Tibial artery (tissue), 4 donors: ENCODE data around the gene OPCML.

Source experiments
- DNase-seq, 2 donors: peaks; one replicate each; pipeline ENCODE4 v3.0.0-alpha.2; 2019
- H3K27ac ChIP-seq, 2 donors: fragments of 200-600 bp; sonication (generic) in 1 of 2; 1 replicate in 1 of 2; 2 replicates in 1 of 2; pipeline ENCODE4 v1.5.1; 2018 to 2019; ENCODE audit warnings: mild to moderate bottlenecking in 1 of 2
- H3K27me3 ChIP-seq, 2 donors: fragments of 200-600 bp; sonication (generic) in 1 of 2; one replicate each; pipeline versions ENCODE4 v1.5.1 to v1.6.0; 2016 to 2019
- H3K36me3 ChIP-seq, 3 donors: fragments of 200-600 bp; sonication (generic) in 2 of 3; one replicate each; pipeline ENCODE4 v1.5.1; 2016 to 2019; ENCODE audit warnings: mild to moderate bottlenecking in 2 of 3
- H3K4me1 ChIP-seq, 4 donors: fragments of 200-600 bp; sonication (generic) in 2 of 4; 1 replicate in 3 of 4; 2 replicates in 1 of 4; pipeline ENCODE4 v1.5.1; 2016 to 2019
- H3K4me3 ChIP-seq, 2 donors: fragments of 200-600 bp; sonication (generic) in 1 of 2; 1 replicate in 1 of 2; 2 replicates in 1 of 2; pipeline ENCODE4 v1.5.1; 2018 to 2019; ENCODE audit warnings: mild to moderate bottlenecking in 2 of 2
- H3K9me3 ChIP-seq, 3 donors: fragments of 200-600 bp; sonication (generic) in 1 of 3; one replicate each; pipeline ENCODE4 v1.5.1; 2016 to 2019
- CTCF ChIP-seq, 2 experiments: fragments of 200-600 bp in 1 of 2; fragments of 450-650 bp in 1 of 2; IDR thresholded peaks; one replicate each; pipeline ENCODE4 v1.5.1; 2017 to 2019; ENCODE audit warnings: antibody characterized with exemption in 2 of 2, mild to moderate bottlenecking in 1 of 2, moderate library complexity in 1 of 2
- intact Hi-C: fragments of 100-400 bp; cut with DNase I; formaldehyde crosslinking; loops from one replicate; pipeline ENCODE4 v1.15.0; 2023; ENCODE audit warnings: low total_unique reads

The OPCML gene

GRCh38 chr11:133284156-133284555, 248.1 kb downstream of the OPCML start:
- TF ChIP-seq CTCF (IDR thresholded peaks at IDR 0.05), result no peak
- intact Hi-C loops, result no loop called here

GRCh38 chr11:133277886-133278285, 254.4 kb downstream of the OPCML start:
- intact Hi-C loops, result no loop called here
- Histone ChIP-seq H3K4me1 (no peaks in the 10 kb centered on the region), H3K4me3 (no peak overlapping the region), H3K9me3 (no peaks in the 10 kb centered on the region), H3K27me3 (no peaks in the 10 kb centered on the region), H3K27ac (no peak overlapping the region), H3K36me3 (no peaks in the 10 kb centered on the region)
- no peak for DNase-seq
- TF ChIP-seq CTCF (IDR thresholded peaks at IDR 0.05), result no peak

More at GRCh38 chr11:133284156-133284555, 248.1 kb downstream of the OPCML start:
- no peak for DNase-seq
- Histone ChIP-seq H3K4me1 (no peaks in the 10 kb centered on the region), H3K9me3 (no peaks in the 10 kb centered on the region), H3K27ac (no peak overlapping the region), H3K27me3 (no peaks in the 10 kb centered on the region), H3K4me3 (no peak overlapping the region), H3K36me3 (no peaks in the 10 kb centered on the region)

GRCh38 chr11:133271871-133272776, 260.2 kb downstream of the OPCML start:
- no peak overlapping the region for H3K27ac ChIP-seq
- H3K4me1 ChIP-seq, result no peaks in the 10 kb centered on the region
- no peak overlapping the region for H3K4me3 ChIP-seq
- DNase-seq, result no peak
- H3K9me3 ChIP-seq, result no peaks in the 10 kb centered on the region
- H3K36me3 ChIP-seq, result no peaks in the 10 kb centered on the region
- no peak for TF ChIP-seq CTCF (IDR thresholded peaks at IDR 0.05)
- H3K27me3 ChIP-seq, result no peaks in the 10 kb centered on the region
- intact Hi-C loops, result no loop called here

- DNase-seq, result no peak
- no peak for TF ChIP-seq CTCF (IDR thresholded peaks at IDR 0.05)
- intact Hi-C loops, result no loop called here
These were observed 261.1 kb downstream of the OPCML start for GRCh38 chr11:133271206-133271605.

GRCh38 chr11:133269267-133269666, 263.0 kb downstream of the OPCML start:
- no peak overlapping the region for H3K27ac ChIP-seq
- no peaks in the 10 kb centered on the region for H3K9me3 ChIP-seq
- H3K27me3 ChIP-seq, result no peaks in the 10 kb centered on the region
- DNase-seq, result no peak
- H3K4me3 ChIP-seq, result no peak overlapping the region
- H3K4me1 ChIP-seq, result no peaks in the 10 kb centered on the region
- no peak for TF ChIP-seq CTCF (IDR thresholded peaks at IDR 0.05)
- intact Hi-C loops, result no loop called here
- H3K36me3 ChIP-seq, result no peaks in the 10 kb centered on the region

More at GRCh38 chr11:133271206-133271605, 261.1 kb downstream of the OPCML start:
- Histone ChIP-seq H3K36me3 (no peaks in the 10 kb centered on the region), H3K4me1 (no peaks in the 10 kb centered on the region), H3K4me3 (no peak overlapping the region), H3K27ac (no peak overlapping the region), H3K27me3 (no peaks in the 10 kb centered on the region), H3K9me3 (no peaks in the 10 kb centered on the region)
